ENCODE measurements around the gene TNFRSF12A. TPM values are rescaled to one million over a fixed set of nuclear protein-coding genes. Genes with fewer than 3 reads are reported as not detected.

The TNFRSF12A gene
- total and polyA plus RNA-seq, 2 of the 4 experiments (the other 2 are of a cell fraction), result 103 to 304 TPM

DNA sequence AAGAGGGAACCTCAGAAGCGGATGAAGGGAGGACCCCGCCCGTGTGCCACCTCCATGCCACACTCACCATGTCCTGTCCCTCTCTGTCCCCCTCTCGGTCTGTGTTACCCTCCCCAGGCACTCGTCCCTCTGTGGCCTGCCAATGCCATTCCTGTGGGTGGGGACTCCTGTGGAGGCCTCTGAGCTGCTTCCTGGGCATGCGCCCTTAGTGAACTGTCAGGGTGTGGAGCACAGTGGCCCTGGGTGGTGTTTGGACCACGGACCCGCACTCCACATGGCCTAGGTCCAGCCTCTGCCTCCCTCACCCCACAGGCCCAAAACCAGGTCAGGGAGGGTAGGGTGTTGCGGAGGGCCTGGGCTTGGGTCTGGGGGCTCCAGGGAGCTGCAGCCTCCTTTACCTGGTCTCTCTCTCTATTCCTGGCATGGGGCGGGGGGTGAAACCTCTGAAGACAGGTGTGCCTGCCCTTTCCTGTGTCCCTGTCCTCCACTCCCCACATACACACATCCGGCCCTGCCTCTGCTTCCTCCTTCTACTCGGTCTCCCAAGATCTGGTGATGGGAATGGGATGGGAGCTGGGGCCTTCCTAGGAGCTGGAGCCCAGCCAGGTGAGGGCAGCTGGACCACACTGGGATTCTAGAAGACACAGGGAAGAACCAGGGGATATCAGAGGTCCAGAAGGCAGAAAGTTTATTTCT lies 28.5 kb upstream of the TNFRSF12A start:
- intact Hi-C loops (cut with micrococcal nuclease) (no loop called here), in situ Hi-C loops (cut with MboI; ENCODE audit: low sequenced_read_pairs) (no loop called here), dilution Hi-C loops (cut with HindIII; ENCODE audit: low sequenced_read_pairs, unreplicated experiment) (no loop called here)
- no CpG with 5 or more reads among the region's 12 CpGs for WGBS, 2 experiments (ENCODE audit: extremely low coverage in 2 of 2, insufficient read length in 1 of 2)
- no peak overlapping the region for H2AK9ac ChIP-seq (replicated peaks; ENCODE audit: low read depth, low read length, poor library complexity)
- no peak for ATAC-seq (ENCODE audit: low read depth)
- no peak overlapping the region for H3K4me2 ChIP-seq (ENCODE audit: low read depth, low read length)
- no peak overlapping the region for H2BK15ac ChIP-seq (ENCODE audit: low read depth, low read length)
- no peak overlapping the region for H3K4me3 ChIP-seq (ENCODE audit: insufficient read depth, low read depth, low read length)
- BruUV-seq (replicated peaks), result no TSS peak
- H3K36me3 ChIP-seq (ENCODE audit: control insufficient read depth, insufficient read depth, low read length), result no peaks in the 10 kb centered on the region
- POLR2A ChIA-PET (ENCODE audit: unreplicated experiment), result no interaction called here
- H2BK20ac ChIP-seq (ENCODE audit: low read depth, low read length), result no peak overlapping the region
- H2AK5ac ChIP-seq (ENCODE audit: low read depth, low read length), result no peak overlapping the region
- H3K9me1 ChIP-seq (ENCODE audit: insufficient read depth, low read length), result no peaks in the 10 kb centered on the region
- CTCF ChIA-PET, result no interaction called here
- H3K23ac ChIP-seq (ENCODE audit: low read depth, low read length), result no peak overlapping the region
- no peak overlapping the region for H2BK120ac ChIP-seq (ENCODE audit: low read depth, low read length)
- H3K4me1 ChIP-seq (ENCODE audit: control insufficient read depth, insufficient read depth, low read length), result no peaks in the 10 kb centered on the region
- no peak overlapping the region for H3K56ac ChIP-seq (ENCODE audit: extremely low read depth, insufficient read depth, low read length)
- no peak overlapping the region for H3K4ac ChIP-seq (ENCODE audit: low read depth, low read length)
- H2AFZ ChIP-seq (replicated peaks; ENCODE audit: low read length, poor library complexity), result no peak overlapping the region
- TF ChIP-seq RFX5 (IDR thresholded peaks at IDR 0.05; ENCODE audit: low read depth, low read length) (no peak), MXI1 (IDR thresholded peaks at IDR 0.05; ENCODE audit: borderline replicate concordance, low read depth, low read length) (no peak), MAFK (IDR thresholded peaks at IDR 0.05; ENCODE audit: low read depth, low read length) (no peak), FOS (IDR thresholded peaks at IDR 0.05; ENCODE audit: low read depth, low read length) (no peak)
- H4K5ac ChIP-seq (ENCODE audit: low read depth, low read length), result no peak overlapping the region
- H4K20me1 ChIP-seq (ENCODE audit: insufficient read depth, low read length), result no peaks in the 10 kb centered on the region
- H3K18ac ChIP-seq (ENCODE audit: low read depth, low read length), result no peak overlapping the region
- no peak overlapping the region for H3K14ac ChIP-seq (replicated peaks; ENCODE audit: low read depth, low read length)
- no peaks in the 10 kb centered on the region for H3K79me1 ChIP-seq (ENCODE audit: low read depth in 1 of 2, low read length in 2 of 2)
- no peak overlapping the region for H4K8ac ChIP-seq (ENCODE audit: low read depth in 2 of 2, low read length in 2 of 2)
- no peak overlapping the region for H3K27ac ChIP-seq (ENCODE audit: insufficient read depth, low read length)
- no peaks in the 10 kb centered on the region for H3K9me3 ChIP-seq (ENCODE audit: control insufficient read depth, insufficient read depth, low read length)
- no peak for DNase-seq
- H3K27me3 ChIP-seq (ENCODE audit: control insufficient read depth, insufficient read depth, low read length), result peaks cover 36% of the 10 kb centered on the region
- no peak overlapping the region for H4K91ac ChIP-seq (ENCODE audit: insufficient read depth, low read depth, low read length)
- no peak overlapping the region for H2BK5ac ChIP-seq (ENCODE audit: low read depth, low read length, poor library complexity, severe bottlenecking)
- H3K9ac ChIP-seq (ENCODE audit: low read depth, low read length), result no peak overlapping the region

Data from IMR-90 (cell line).